Ishikawa (cell line): ENCODE results near the gene EMILIN1.

ENCODE experiments used
- CEBPB ChIP-seq: IDR thresholded peaks from 2 replicates; pipeline ENCODE4 v1.6.1; 2012
- CREB1 ChIP-seq: IDR thresholded peaks from 2 replicates; pipeline ENCODE4 v1.6.1; 2012; ENCODE audit warnings: low read depth
- EGR1 ChIP-seq: IDR thresholded peaks from 2 replicates; pipeline ENCODE4 v1.6.1; 2012
- EP300 ChIP-seq: IDR thresholded peaks from 2 replicates; pipeline ENCODE4 v1.6.1; 2012; ENCODE audit warnings: borderline replicate concordance
- FOXM1 ChIP-seq: IDR thresholded peaks from 2 replicates; pipeline ENCODE4 v1.6.1; 2012; ENCODE audit warnings: low read depth, borderline replicate concordance
- MAX ChIP-seq: IDR thresholded peaks from 2 replicates; pipeline ENCODE4 v1.6.1; 2012
- NFIC ChIP-seq: IDR thresholded peaks from 2 replicates; pipeline ENCODE4 v1.6.1; 2012
- RAD21 ChIP-seq: IDR thresholded peaks from 2 replicates; pipeline ENCODE4 v1.6.1; 2012; ENCODE audit warnings: low read depth
- REST ChIP-seq: IDR thresholded peaks from 2 replicates; pipeline ENCODE4 v1.6.1; 2012; ENCODE audit warnings: low read depth, mild to moderate bottlenecking
- TAF1 ChIP-seq: IDR thresholded peaks from 2 replicates; pipeline ENCODE4 v1.6.1; 2012; ENCODE audit warnings: low read depth, mild to moderate bottlenecking
- TCF12 ChIP-seq: IDR thresholded peaks from 2 replicates; pipeline ENCODE4 v1.6.1; 2012; ENCODE audit warnings: low read depth
- TEAD4 ChIP-seq: IDR thresholded peaks from 2 replicates; pipeline ENCODE4 v1.6.1; 2012
- USF1 ChIP-seq: IDR thresholded peaks from 2 replicates; pipeline ENCODE4 v1.6.1; 2012
- YY1 ChIP-seq: IDR thresholded peaks from 2 replicates; pipeline ENCODE4 v1.6.1; 2012; ENCODE audit warnings: low read depth
- ZBTB7A ChIP-seq: IDR thresholded peaks from 2 replicates; pipeline ENCODE4 v1.6.1; 2012; ENCODE audit warnings: low read depth

The EMILIN1 gene

GRCh38 chr2:27085673-27086089 is 7.3 kb downstream of the EMILIN1 start:
- TF ChIP-seq TEAD4 (no peak), REST (no peak), RAD21 (peak; percentile 65), USF1 (no peak), MAX (peak; percentile 80)

- 0 out of 2 replicates have a peak, but pooled peaks have one; percentile 18 for TF ChIP-seq EP300
- TF ChIP-seq MAX = peak; percentile 91
- TF ChIP-seq NFIC = no peak
- TF ChIP-seq ZBTB7A = peak; percentile 80
- peak; percentile 89 for TF ChIP-seq USF1
- TF ChIP-seq REST = no peak
- TF ChIP-seq RAD21 = peak; percentile 41; the same call in 1 of the 2 replicates
- peak; percentile 55 for TF ChIP-seq EGR1
- TF ChIP-seq CREB1 = 0 out of 2 replicates have a peak, but pooled peaks have one; percentile 20
- peak; percentile 31; the same call in 1 of the 2 replicates for TF ChIP-seq TEAD4
- TF ChIP-seq TAF1 = peak; percentile 48; the same call in 1 of the 2 replicates
- TF ChIP-seq FOXM1 = no peak
- no peak for TF ChIP-seq YY1
- no peak for TF ChIP-seq CEBPB
- TF ChIP-seq TCF12 = peak; percentile 32; the same call in 1 of the 2 replicates
These were observed 7.8 kb downstream of the EMILIN1 start for GRCh38 chr2:27086090-27086723.

GRCh38 chr2:27086724-27087593 is 8.5 kb downstream of the EMILIN1 start, which contains the start of gene KHK:
TSS of gene KHK (plus strand) at chr2:27086772. CDS start at chr2:27087260, 488 bp downstream.
- TF ChIP-seq MAX = peak; percentile 53; the same call in 1 of the 2 replicates
- TF ChIP-seq RAD21 = no peak
- TF ChIP-seq EGR1 = no peak
- peak; percentile 5; the same call in 1 of the 2 replicates for TF ChIP-seq TAF1

GRCh38 chr2:27087823-27088410 is 9.5 kb downstream of the EMILIN1 start:
- TF ChIP-seq YY1 (no peak), ZBTB7A (no peak), RAD21 (no peak), TCF12 (no peak), CEBPB (no peak), TEAD4 (no peak), EGR1 (no peak)

- no peak for TF ChIP-seq ZBTB7A
- no peak for TF ChIP-seq CEBPB
- TF ChIP-seq MAX = no peak
These were observed 10.2 kb downstream of the EMILIN1 start for GRCh38 chr2:27088634-27089033.
